Hepatic stellate cell (primary cell): ENCODE results near the gene ZNF41.

Source experiments
- DNase-seq: peaks from one replicate; pipeline ENCODE4 v3.0.0; 2011; ENCODE audit warnings: low spot score

The ZNF41 gene

GRCh38 chrX:47489507-47490275 lies 6.7 kb upstream of the ZNF41 start:
- no peak for DNase-seq

DNA sequence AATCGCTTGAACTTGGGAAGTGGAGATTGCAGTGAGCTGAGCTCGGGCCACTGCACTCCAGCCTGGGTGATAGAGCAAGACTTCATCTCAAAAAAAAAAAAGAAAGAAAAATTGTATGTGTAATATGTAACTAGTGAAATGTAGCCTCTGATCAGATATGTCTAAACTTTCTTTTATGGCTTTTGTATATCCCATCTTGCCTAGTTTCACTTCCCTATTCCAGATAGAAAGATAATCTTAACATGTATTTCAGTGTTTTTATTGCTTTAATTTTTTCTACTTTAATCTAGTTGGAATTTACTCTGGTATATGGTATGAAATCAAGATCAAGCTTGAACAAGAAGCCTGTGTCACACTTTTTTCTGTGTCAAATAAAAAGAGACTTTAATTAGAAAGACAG lies 1.9 kb upstream of the ZNF41 start:
- DNase-seq, result no peak

GRCh38 chrX:47483306-47484268 lies 565 bp upstream of the ZNF41 start:
- DNase-seq, result no peak

GRCh38 chrX:47482065-47482511 lies 934 bp downstream of the ZNF41 start:
- no peak for DNase-seq

DNA sequence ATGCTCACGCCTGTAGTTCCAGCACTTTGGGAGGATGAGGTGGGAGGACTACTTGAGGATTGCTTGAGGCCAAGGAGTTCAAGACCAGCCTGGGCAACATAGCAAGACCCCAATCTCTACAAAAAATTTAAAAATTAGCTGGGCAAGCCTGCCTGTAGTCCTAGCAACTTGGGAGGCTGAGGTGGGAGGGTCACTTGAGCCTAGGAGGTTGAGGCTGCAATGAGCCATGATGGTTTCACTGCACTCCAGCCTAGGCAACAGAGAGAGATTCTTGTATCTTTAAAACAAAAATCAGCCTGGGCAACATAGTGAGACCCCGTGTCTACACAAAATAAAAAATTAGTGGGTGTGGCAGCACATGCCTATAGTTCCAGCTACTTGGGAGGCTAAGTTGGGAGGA lies 1.9 kb downstream of the ZNF41 start:
- no peak for DNase-seq

DNA sequence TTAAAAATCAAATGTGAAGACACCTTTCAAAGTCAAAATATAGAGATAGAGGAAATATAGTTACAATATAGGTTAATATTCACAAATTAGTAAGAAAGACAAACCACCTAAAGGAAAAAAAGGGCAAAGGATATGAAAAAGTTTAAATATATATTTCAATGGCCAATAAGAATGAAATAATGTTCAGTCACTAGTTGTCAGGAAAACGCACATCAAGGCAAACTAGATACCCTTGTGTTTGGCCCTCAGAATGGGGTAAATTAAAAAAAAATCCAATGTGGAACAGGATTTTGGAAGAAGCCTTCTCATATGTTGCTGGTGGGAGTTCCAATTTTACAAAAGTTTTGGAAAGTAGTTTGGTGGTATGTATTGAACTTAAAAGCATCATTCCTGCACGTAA lies 2.4 kb downstream of the ZNF41 start:
- DNase-seq, result no peak

- no peak for DNase-seq
Observed at GRCh38 chrX:47475476-47475875, 7.5 kb downstream of the ZNF41 start.

DNA sequence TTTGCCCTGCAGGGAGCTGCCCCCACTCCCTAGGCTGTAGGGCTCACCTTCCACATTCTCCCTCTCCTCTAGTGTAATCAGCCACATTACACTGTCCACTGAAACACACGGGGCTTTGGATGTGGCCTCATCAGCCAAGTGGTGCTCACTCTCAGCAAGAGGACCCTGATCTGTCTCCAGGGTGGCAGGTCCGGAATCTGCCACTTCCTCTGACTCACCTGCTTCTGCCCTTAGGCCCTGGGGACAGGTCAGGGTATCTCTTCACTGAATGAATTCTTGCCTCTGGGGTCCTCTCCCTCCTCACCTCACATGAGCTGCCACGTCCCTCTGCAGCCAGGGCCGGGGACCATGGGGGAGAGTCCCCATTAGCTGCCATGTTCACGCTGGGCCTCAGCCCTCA lies 15.9 kb downstream of the ZNF41 start:
- no peak for DNase-seq

- DNase-seq, result no peak
Observed at GRCh38 chrX:47460561-47460960, 22.5 kb downstream of the ZNF41 start.

DNA sequence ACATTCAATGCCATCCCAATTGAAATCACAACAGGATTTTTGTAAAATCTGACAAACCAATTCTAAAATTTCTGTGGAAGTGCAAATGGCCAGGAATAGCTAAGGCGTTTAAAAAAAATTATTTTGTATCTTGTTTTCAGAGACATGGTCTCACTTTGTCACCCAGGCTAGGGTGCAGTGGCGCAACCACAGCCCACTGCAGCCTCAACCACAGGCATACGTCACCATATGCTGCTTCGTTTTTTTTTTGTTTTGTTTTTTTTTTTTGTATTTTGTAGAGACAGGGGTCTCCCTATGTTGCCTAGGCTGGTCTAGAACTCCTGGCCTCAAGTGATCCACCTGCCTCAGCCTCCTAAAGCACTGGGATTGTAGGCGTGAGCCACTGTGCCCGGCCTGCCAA lies 24.5 kb downstream of the ZNF41 start:
- DNase-seq, result no peak

GRCh38 chrX:47456080-47456479 lies 26.9 kb downstream of the ZNF41 start:
- no peak for DNase-seq

DNA sequence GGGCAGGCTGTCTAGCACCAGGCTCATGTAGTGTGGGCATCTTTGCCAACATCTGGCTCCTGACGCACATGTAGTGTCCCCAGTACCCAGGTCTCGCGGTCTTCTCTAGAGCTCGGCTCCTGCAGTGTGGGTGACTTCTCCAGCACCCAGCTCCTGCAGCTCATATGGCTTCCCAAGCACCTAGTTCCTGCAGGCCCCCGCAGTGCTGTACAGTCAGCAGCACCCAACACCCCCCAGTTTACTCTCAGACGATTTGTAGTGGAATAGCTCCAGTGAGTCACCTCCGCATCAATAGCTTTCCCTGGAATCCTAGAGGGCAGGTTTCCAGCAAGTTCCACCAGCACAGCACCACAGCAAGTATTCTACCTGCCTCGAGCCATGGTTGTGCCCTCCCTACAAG lies 30.9 kb downstream of the ZNF41 start:
- no peak for DNase-seq

GRCh38 chrX:47448165-47448806 lies 34.7 kb downstream of the ZNF41 start:
- no peak for DNase-seq

- DNase-seq, result no peak
Observed at GRCh38 chrX:47447607-47448006, 35.4 kb downstream of the ZNF41 start.

- DNase-seq, result no peak
Observed at GRCh38 chrX:47446971-47447370, 36.1 kb downstream of the ZNF41 start.

DNA sequence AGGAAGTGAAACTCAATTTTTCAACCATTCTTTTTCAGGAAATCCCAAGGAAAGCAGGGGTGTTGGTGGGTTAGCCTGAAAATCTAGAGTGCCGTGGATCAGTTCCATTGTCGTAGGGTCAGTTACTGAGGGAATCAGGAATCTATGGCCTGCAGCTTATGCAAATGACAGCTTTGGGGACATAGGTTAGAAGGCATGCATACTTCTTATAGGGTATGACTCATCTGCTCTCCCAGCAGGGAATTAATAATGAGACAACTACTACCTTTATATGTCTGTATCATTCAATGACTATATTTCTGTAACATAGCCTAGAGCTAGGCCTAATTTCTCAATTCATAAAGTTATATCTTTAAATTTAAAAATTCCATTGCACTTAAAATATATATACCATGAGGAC lies 36.6 kb downstream of the ZNF41 start:
- no peak for DNase-seq

DNA sequence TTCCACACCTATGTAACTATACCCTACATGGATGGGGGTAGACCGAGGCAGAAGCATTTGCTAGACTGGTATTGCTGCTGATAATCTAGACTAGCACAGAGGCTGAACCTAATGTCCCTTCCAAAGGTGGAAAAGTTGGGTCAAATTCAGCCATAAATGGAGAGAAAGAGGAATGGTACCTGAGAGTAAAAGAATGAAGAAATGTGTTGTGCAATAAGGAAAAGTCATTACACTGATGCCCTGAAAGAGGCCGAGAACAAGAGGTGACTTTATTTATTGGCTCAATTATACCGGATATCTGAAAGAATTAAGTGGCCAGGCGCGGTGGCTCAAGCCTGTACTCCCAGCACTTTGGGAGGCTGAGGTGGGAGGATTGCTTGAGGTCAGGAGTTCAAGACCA lies 52.1 kb downstream of the ZNF41 start:
- DNase-seq, result no peak

GRCh38 chrX:47422444-47422843 lies 60.6 kb downstream of the ZNF41 start:
- no peak for DNase-seq

DNA sequence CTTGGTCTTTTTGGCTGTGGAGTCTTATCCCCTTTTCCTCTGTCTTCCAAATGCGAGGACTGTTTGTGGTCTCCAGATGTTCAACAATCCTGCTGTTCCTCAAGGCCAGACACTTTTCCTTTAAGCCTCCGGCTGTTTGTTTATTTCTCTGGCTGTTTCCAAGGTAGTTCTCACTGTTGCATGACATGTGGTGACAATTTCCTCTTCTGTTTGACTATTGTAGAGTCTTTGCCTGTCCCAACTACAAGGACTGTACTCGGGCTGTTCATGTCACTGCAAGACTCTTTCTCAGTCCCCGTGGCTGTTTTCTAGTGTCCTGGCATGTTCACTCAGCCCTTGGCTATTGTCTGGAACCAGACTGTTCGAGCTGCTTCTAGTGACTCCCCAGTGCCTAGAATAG lies 62.1 kb downstream of the ZNF41 start:
- no peak for DNase-seq

DNA sequence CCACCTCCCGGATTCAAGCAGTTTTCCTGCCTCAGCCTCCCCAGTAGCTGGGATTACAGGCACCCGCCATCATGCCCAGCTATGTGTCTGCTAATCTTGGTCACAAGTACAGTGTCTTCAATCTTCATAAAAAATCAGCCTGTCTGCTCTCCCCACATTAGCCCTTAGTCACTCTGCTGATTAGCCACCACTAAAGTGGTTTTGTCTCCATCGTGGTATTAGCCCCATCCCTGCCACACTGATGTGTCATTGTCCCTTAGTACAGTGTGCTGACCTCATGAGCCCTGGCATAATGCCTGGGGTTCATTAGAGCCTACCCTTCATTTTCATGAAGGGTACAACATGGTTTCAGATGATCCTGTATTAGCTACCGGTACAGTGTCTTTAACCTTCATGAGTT lies 62.8 kb downstream of the ZNF41 start:
- no peak for DNase-seq

GRCh38 chrX:47413179-47413594 lies 69.8 kb downstream of the ZNF41 start:
- DNase-seq, result no peak
